Stimulated activated CD8-positive, alpha-beta memory T cell treated with anti-CD3 and anti-CD28 coated beads, Interleukin-4, amount 100 ng/mL, for 1 hour (primary cell): ENCODE results near the gene MIEN1.
A peak's percentile ranks its signal among the peaks of the same experiment; 100 is the strongest.
"Not testable (repeated sequence)": the region's sequence is repeated elsewhere in the genome, so short reads cannot be mapped to it uniquely, and the experiment has no call there.

Experiments
- DNase-seq, 2 donors: peaks; one replicate each; pipeline ENCODE4 v3.0.0-alpha.2; 2020; ENCODE audit warnings: low read depth in 2 of 2, low spot score in 1 of 2

Gene MIEN1, protein sequence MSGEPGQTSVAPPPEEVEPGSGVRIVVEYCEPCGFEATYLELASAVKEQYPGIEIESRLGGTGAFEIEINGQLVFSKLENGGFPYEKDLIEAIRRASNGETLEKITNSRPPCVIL

GRCh38 chr17:39730095-39730921 lies at the start of gene MIEN1:
TSS of gene MIEN1 (minus strand) at chr17:39730532. CDS start at chr17:39730495, 37 bp downstream.
- peak; percentile 90 for DNase-seq

DNA sequence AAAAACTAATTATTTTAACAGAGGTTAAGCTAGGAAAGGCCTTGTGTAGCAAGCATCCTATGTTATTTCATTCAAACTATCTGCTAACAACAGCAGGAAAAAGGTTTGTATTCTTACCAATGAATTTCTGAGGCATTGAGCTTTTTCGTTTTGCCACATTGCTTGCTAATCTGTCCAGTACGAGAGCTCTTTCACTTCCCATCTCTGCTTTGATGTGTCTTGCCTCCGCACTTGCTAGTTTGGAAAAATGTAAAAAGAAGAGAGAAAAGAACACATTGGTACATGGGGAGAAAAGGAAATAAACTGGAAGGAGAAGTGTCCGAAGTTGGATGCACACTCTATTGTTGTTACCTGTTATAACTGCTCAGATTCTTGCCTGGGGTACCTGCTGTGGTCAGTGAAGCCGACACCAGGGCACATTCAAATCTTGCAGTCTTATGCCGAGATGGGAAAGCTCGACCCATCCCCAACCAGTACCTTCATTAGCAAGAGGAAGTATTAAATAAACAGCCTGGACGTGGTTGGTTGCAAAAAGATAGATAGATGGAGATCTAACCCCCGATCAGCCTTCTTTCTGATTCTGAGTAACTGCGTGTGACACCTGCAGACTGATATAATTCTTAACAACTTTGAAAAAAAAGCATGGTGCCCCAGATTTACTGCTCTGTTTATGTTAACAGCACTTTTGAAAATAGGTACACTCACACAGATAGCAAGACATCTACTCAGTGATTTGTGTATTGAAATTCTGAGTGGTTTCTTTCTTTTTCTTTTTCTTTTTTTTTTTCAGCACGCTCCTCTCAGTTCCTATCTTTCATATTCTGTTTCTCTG lies 47.4 kb upstream of the MIEN1 start:
- no peak for DNase-seq

GRCh38 chr17:39776252-39776651 lies 45.9 kb upstream of the MIEN1 start:
- DNase-seq: no peak

DNA sequence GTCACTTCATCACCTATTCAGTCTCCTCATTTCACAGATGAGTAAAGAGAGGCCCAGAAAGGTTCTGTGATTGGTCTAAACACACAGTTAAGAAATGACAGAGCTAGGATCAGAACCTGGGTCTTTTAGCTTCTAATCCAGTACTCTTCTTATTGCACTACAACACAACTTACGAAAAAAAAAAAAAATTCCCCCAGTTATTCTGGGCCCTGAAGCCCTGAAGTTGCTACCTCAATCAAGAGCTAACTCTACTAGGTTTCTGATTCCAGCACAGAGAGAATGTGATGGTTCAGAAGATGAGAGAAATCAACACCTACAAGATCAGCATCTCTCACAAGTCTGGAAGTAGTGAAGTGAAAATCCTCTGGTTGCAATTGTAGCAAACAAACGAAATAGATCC lies 44.7 kb upstream of the MIEN1 start:
- DNase-seq: no peak

DNA sequence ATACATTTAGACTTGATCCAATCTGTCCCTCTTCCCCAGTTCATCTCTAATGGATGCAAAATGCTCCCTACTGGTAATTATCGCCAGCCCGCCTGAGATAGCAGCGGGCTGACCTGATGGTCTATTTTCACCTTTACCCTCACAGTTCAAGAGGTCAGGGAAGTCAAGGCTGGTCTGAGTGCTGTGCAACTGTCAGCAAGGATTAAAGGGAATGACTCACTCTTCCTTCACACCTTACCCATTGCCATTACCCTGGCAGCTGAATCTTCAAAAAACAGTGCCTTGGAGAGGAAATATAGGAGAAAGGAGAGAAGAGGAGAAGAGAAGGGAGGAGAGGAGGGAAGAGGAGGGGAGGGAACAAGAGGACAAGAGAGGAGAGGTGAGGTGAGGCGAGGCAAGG lies 43.7 kb upstream of the MIEN1 start:
- no peak for DNase-seq

GRCh38 chr17:39772987-39773934 lies 42.9 kb upstream of the MIEN1 start:
- no peak for DNase-seq

- DNase-seq: no peak
Observed at GRCh38 chr17:39772415-39772814, 42.1 kb upstream of the MIEN1 start.

GRCh38 chr17:39769974-39770587 lies 39.7 kb upstream of the MIEN1 start:
- no peak for DNase-seq

GRCh38 chr17:39767147-39767546 lies 36.8 kb upstream of the MIEN1 start:
- DNase-seq: no peak

- DNase-seq: no peak
Observed at GRCh38 chr17:39765766-39766165, 35.4 kb upstream of the MIEN1 start.

GRCh38 chr17:39765175-39765574 lies 34.8 kb upstream of the MIEN1 start:
- DNase-seq: no peak

DNA sequence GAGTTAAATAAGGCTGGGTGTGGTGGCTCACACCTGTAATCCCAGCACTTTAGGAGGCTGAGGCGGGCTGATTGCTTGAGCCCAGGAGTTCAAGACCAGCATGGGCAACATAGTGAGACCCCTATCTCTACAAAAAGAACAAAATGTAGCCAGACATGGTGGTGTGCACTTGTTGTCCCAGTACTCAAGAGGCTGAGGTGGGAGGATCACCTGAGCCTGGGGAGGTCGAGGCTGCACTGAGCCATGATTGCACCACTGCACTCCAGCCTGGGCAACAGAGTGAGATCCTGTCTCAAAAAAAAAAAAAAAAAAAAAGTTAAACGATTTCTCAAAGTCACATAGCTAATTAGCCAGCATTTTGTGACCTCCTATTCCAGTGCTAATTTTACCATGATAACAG lies 33.8 kb upstream of the MIEN1 start:
- not testable (repeated sequence) for DNase-seq

DNA sequence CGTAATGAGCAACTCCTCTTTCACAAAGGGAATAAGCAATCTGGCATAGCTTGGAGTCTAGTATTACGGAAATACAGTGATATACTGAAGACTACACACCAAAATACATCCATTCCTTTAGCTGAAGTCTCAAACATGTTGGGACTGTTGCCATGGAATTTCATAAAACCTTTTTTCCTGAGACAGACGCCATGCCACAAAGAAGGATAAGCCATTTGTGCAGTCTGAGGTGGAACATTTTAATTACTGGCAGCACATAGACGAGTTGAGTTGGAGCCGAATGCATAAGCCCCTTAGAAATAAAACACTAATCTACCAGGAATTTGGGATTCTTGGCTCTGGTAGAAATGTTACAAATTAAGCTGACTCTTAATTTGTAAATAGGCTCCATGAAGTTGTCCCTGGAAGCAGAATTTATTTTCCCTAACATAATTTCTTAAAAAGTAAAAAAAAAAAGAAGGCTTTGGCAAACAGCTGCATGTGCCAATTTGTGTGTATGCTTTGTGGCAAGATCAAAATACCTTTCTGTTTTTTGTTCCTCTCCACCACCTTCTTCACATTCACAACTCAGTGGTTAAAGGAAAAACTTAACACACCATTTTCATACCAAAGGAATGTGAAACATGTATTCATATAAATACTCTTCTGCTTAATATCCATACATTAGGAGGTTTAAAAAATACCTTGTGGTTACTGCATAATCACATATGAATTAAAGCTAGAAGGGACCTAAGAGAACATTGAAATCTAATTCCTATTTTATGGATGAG lies 32.9 kb upstream of the MIEN1 start:
- DNase-seq: no peak

GRCh38 chr17:39761861-39762496 lies 31.6 kb upstream of the MIEN1 start:
- DNase-seq: no peak

DNA sequence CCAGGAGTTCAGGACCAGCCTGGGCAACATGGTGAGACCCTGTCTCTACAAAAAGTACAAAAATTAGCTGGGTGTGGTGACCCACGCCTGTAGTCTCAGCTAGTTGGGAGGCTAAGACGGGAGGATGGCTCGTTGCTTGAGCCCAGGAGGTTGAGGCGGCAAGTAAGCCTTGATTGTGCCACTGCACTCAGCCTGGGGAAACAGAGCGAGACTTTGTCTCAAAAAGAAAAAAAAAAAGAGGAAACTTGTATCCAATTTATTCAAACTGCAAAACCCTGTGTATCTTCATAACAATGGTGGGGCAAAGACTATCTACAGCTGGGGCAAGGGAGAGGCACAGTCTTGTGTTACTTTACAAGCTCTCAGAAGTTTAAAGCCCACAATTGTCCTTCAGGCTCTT lies 28.9 kb upstream of the MIEN1 start:
- no peak for DNase-seq

GRCh38 chr17:39757931-39758873 lies 27.9 kb upstream of the MIEN1 start:
- DNase-seq: no peak

DNA sequence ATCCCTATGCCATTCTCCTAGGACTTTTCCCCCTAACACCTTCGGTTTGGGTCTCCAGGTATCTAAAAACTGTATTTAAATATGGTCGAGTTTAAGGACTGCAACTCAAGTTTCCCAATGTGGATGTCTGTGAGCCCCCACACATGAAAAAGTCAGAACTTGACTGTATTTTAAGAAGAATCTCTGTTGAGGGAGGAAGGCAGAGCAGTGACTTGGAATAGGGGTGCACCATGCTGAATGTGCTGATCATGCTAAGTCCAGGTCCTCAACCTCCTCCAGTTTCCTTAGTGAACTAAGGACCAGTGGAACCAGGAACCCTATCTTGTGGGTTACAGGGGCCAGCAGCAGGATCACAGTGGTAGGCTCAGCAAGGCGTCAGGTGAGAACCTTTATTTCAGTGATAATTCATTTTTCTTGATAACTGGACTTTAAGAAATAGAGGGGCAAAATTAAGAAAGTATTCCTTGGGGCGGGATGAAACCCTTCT lies 26.9 kb upstream of the MIEN1 start:
- DNase-seq: no peak
